MCF 10A (cell line): ENCODE measurements around the gene KRT20. TPM values are rescaled to one million over a fixed set of nuclear protein-coding genes. Genes with fewer than 3 reads are reported as not detected.
A peak's percentile ranks its signal among the peaks of the same experiment; 100 is the strongest.
"Not testable (repeated sequence)": the region's sequence is repeated elsewhere in the genome, so short reads cannot be mapped to it uniquely, and the experiment has no call there.

Experiments
- BruUV-seq: library from RNA; stranded (reverse); fragments of 400-500 nt; replicated peaks from 2 replicates; lab custom pipeline; 2021; lab: Mats Ljungman, UMichigan
- CTCF ChIA-PET: fragments of 300-600 bp; sonication (Branson Sonifier 250); formaldehyde crosslinking; extraction: SDS; loops from one replicate; lab custom pipeline; 2021; ENCODE audit warnings: antibody characterized with exemption, inconsistent platforms; lab: Yijun Ruan, JAX
- POLR2A ChIA-PET: fragments of 300-600, 350-650 bp; sonication (Branson Sonifier 250); formaldehyde crosslinking; extraction: SDS; loops from one replicate; lab custom pipeline; 2020; ENCODE audit warnings: antibody characterized with exemption, inconsistent platforms; lab: Yijun Ruan, JAX
- DNase-seq: peaks from one replicate; pipeline ENCODE4 v3.0.0-alpha.2; 2018; ENCODE audit not compliant: unreplicated experiment
- H3K27ac Mint-ChIP-seq: one replicate; pipeline ENCODE4 v1.8.0; 2022; ENCODE audit warnings: mild to moderate bottlenecking, low read depth, mixed read lengths; ENCODE audit not compliant: unreplicated experiment
- H3K27me3 Mint-ChIP-seq: one replicate; pipeline ENCODE4 v1.8.0; 2022; ENCODE audit warnings: mixed read lengths; ENCODE audit not compliant: insufficient read depth, unreplicated experiment
- H3K36me3 Mint-ChIP-seq: one replicate; pipeline ENCODE4 v1.8.0; 2022; ENCODE audit warnings: mild to moderate bottlenecking, moderate library complexity, mixed read lengths; ENCODE audit not compliant: insufficient read depth, unreplicated experiment
- H3K4me1 Mint-ChIP-seq: one replicate; pipeline ENCODE4 v1.8.0; 2022; ENCODE audit warnings: mixed read lengths; ENCODE audit not compliant: insufficient read depth, unreplicated experiment
- H3K4me3 Mint-ChIP-seq: one replicate; pipeline ENCODE4 v1.8.0; 2022; ENCODE audit warnings: mild to moderate bottlenecking, moderate library complexity, mixed read lengths; ENCODE audit not compliant: unreplicated experiment
- H3K9me3 Mint-ChIP-seq: one replicate; pipeline ENCODE4 v1.8.0; 2022; ENCODE audit warnings: mixed read lengths; ENCODE audit not compliant: unreplicated experiment
- CTCF ChIP-seq: fragments of 200-600 bp; IDR thresholded peaks from one replicate; pipeline ENCODE4 v1.8.0; 2022; ENCODE audit warnings: antibody characterized with exemption, mild to moderate bottlenecking; ENCODE audit not compliant: unreplicated experiment
- intact Hi-C: fragments of 100-400 bp; cut with micrococcal nuclease; formaldehyde crosslinking; loops from 2 replicates; pipeline ENCODE4 v1.14.1; 2022
- total RNA-seq: library from RNA; stranded (reverse); gene quantifications from 2 replicates; pipeline ENCODE4 v1.2.3, GENCODE V29; 2022

KRT20 gene
- total RNA-seq, 1 experiment from 2014 or later = not detected

GRCh38 chr17:40926341-40926740, 41.3 kb upstream of the KRT20 start:
- POLR2A ChIA-PET = no interaction called here
- Mint-ChIP-seq H3K4me1 (peaks cover 10% of the 10 kb centered on the region), H3K9me3 (no peaks in the 10 kb centered on the region), H3K27me3 (peaks cover 13% of the 10 kb centered on the region), H3K4me3 (no peak overlapping the region), H3K27ac (no peak overlapping the region), H3K36me3 (no peaks in the 10 kb centered on the region)
- DNase-seq = no peak
- no peak for TF ChIP-seq CTCF
- intact Hi-C loops = no loop called here
- CTCF ChIA-PET = interaction anchor here (1.1 to 1.2 kb wide), 2 partner anchors 37 to 623 kb away, joined by 3 to 4 read pairs; no protein-coding TSS in a partner anchor
- no TSS peak for BruUV-seq

- peaks cover 11% of the 10 kb centered on the region for H3K27me3 Mint-ChIP-seq
- no TSS peak for BruUV-seq
- H3K9me3 Mint-ChIP-seq = no peaks in the 10 kb centered on the region
- POLR2A ChIA-PET = interaction anchor here (0.7 kb wide), 1 partner anchor 504 kb away, joined by 3 read pairs; no protein-coding TSS in a partner anchor
- H3K4me1 Mint-ChIP-seq = peaks cover 10% of the 10 kb centered on the region
- intact Hi-C loops = no loop called here
- CTCF ChIA-PET = interaction anchor here (0.7 kb wide), 1 partner anchor 653 kb away, joined by 4 read pairs; no protein-coding TSS in a partner anchor
- no peak overlapping the region for H3K4me3 Mint-ChIP-seq
- H3K36me3 Mint-ChIP-seq = no peaks in the 10 kb centered on the region
- peak overlapping the region; percentile 92 for H3K27ac Mint-ChIP-seq
- TF ChIP-seq CTCF = no peak
- peak; percentile 62 for DNase-seq
These were observed 37.2 kb upstream of the KRT20 start for GRCh38 chr17:40922239-40922638.

- no peak for DNase-seq
- Mint-ChIP-seq H3K27ac (no peak overlapping the region), H3K9me3 (no peaks in the 10 kb centered on the region), H3K4me1 (peaks cover 10% of the 10 kb centered on the region), H3K27me3 (no peaks in the 10 kb centered on the region), H3K36me3 (no peaks in the 10 kb centered on the region), H3K4me3 (no peak overlapping the region)
- no TSS peak for BruUV-seq
- TF ChIP-seq CTCF = no peak
- intact Hi-C loops = no loop called here
- ChIA-PET POLR2A (no interaction called here), CTCF (interaction anchor here (0.7 kb wide), 1 partner anchor 624 kb away, joined by 3 read pairs; no protein-coding TSS in a partner anchor)
These were observed 36.0 kb upstream of the KRT20 start for GRCh38 chr17:40921026-40921425.

GRCh38 chr17:40917116-40917515, 32.1 kb upstream of the KRT20 start:
- DNase-seq, H3K36me3 Mint-ChIP-seq, H3K27me3 Mint-ChIP-seq, BruUV-seq, H3K9me3 Mint-ChIP-seq, H3K4me3 Mint-ChIP-seq, H3K27ac Mint-ChIP-seq: not testable (repeated sequence)
- intact Hi-C loops = loop anchor here (10.0 kb wide), 1 partner anchor 148 kb away; the partner anchor contains the start of genes KRTAP2-3 and KRTAP2-4
- ChIA-PET CTCF (interaction anchor here (0.5 to 3.3 kb wide), 3 partner anchors 275 to 632 kb away, joined by 3 to 11 read pairs (median 3); no protein-coding TSS in a partner anchor), POLR2A (interaction anchor here (0.9 to 1.9 kb wide), 2 partner anchors 35 to 38 kb away, joined by 3 to 9 read pairs; no protein-coding TSS in a partner anchor)
- H3K4me1 Mint-ChIP-seq = peaks cover 12% of the 10 kb centered on the region
